Measurements from ENCODE around the gene KRT4. TPM values are rescaled to one million over a fixed set of nuclear protein-coding genes. Genes with fewer than 3 reads are reported as not detected.

Gene KRT4
- total RNA-seq, 1 experiment from 2014 or later, result not detected

GRCh38 chr12:52769354-52769753 lies 44.6 kb downstream of the KRT4 start (continued):
- no peak for TF ChIP-seq ZBTB33 (IDR thresholded peaks at IDR 0.05; ENCODE audit: extremely low read depth, insufficient replicate concordance, low read length)

- Histone ChIP-seq H3K27ac (ENCODE audit: low read depth, low read length) (no peak overlapping the region), H3K4me1 (ENCODE audit: control insufficient read depth in 1 of 2, insufficient read depth in 2 of 2, low read length in 2 of 2) (peaks cover 0 to 5% of the 10 kb centered on the region in 2 experiments; a peak in 1 of 4 replicates), H3K4me2 (ENCODE audit: low read length) (no peak overlapping the region), H3K36me3 (ENCODE audit: control insufficient read depth in 1 of 2, insufficient read depth in 2 of 2, low read length in 2 of 2) (no peaks in the 10 kb centered on the region), H3K9me2 (ENCODE audit: insufficient read depth) (no peaks in the 10 kb centered on the region), H4K20me1 (ENCODE audit: insufficient read depth) (no peaks in the 10 kb centered on the region), H3K79me2 (ENCODE audit: insufficient read depth, low read length) (no peaks in the 10 kb centered on the region), H3K9me3 (ENCODE audit: control insufficient read depth in 1 of 2, insufficient read depth in 1 of 2, low read depth in 1 of 2, low read length in 2 of 2) (no peaks in the 10 kb centered on the region), H2AFZ (ENCODE audit: low read depth, low read length, poor library complexity, severe bottlenecking) (no peak overlapping the region), H3K9ac (ENCODE audit: low read length) (no peak overlapping the region), H3K4me3 (replicated peaks in 1 of 2; ENCODE audit: low read depth in 1 of 2, low read length in 2 of 2) (no peak overlapping the region), H3K27me3 (ENCODE audit: insufficient read depth, low read length) (peaks cover 15% of the 10 kb centered on the region; the same call in 1 of the 2 replicates)
- DNase-seq (ENCODE audit: low read depth, low spot score), result no peak
- intact Hi-C loops (cut with micrococcal nuclease), result no loop called here
- ChIA-PET CTCF (no interaction called here), POLR2A (no interaction called here), RAD21 (ENCODE audit: low non-redundant PET in 1 of 2, low total read pairs in 2 of 2, uncharacterized antibody in 2 of 2, unreplicated experiment in 2 of 2) (no interaction called here)
- no TSS peak for BruUV-seq (replicated peaks)
- TF ChIP-seq POLR2A (IDR thresholded peaks at IDR 0.05; ENCODE audit: borderline replicate concordance, extremely low read depth, insufficient read depth, insufficient read length) (no peak), SIN3A (IDR thresholded peaks at IDR 0.05; ENCODE audit: low read depth) (no peak), ZFX (IDR thresholded peaks at IDR 0.05) (no peak), EZH2phosphoT487 (IDR thresholded peaks at IDR 0.05; ENCODE audit: borderline replicate concordance) (no peak), REST (IDR thresholded peaks at IDR 0.05; ENCODE audit: low read depth) (no peak), YY1 (IDR thresholded peaks at IDR 0.05; ENCODE audit: extremely low read depth, insufficient replicate concordance, low read depth, low read length) (no peak), ELF1 (IDR thresholded peaks at IDR 0.05; ENCODE audit: borderline replicate concordance, low read depth) (no peak)
- ATAC-seq, result no peak
These were observed 45.3 kb downstream of the KRT4 start for GRCh38 chr12:52768479-52769200.
